Stimulated activated CD8-positive, alpha-beta memory T cell treated with anti-CD3 and anti-CD28 coated beads, Interleukin-2, amount 100 ng/mL, for 1 hour (primary cell): ENCODE results near the gene SLC38A8.
A peak's percentile ranks its signal among the peaks of the same experiment; 100 is the strongest.

ENCODE experiments used
- DNase-seq, 2 donors: peaks; one replicate each; pipeline ENCODE4 v3.0.0-alpha.2; 2020; ENCODE audit warnings: low read depth in 2 of 2

The SLC38A8 gene

GRCh38 chr16:84068783-84069462 lies 26.3 kb upstream of the SLC38A8 start:
- DNase-seq: no peak

GRCh38 chr16:84068041-84068440 lies 25.4 kb upstream of the SLC38A8 start:
- DNase-seq: no peak

- no peak for DNase-seq
Observed at GRCh38 chr16:84067640-84068039, 25.0 kb upstream of the SLC38A8 start.

- no peak for DNase-seq
Observed at GRCh38 chr16:84065536-84066132, 23.0 kb upstream of the SLC38A8 start.

- no peak for DNase-seq
Observed at GRCh38 chr16:84063980-84064379, 21.4 kb upstream of the SLC38A8 start.

GRCh38 chr16:84062734-84063640 lies 20.4 kb upstream of the SLC38A8 start:
- peak; percentile 16 to 30 for DNase-seq

GRCh38 chr16:84061236-84061819 lies 18.7 kb upstream of the SLC38A8 start:
- no peak for DNase-seq

GRCh38 chr16:84059946-84060901 lies 17.6 kb upstream of the SLC38A8 start:
- DNase-seq: no peak

- no peak for DNase-seq
Observed at GRCh38 chr16:84059111-84059510, 16.5 kb upstream of the SLC38A8 start.

GRCh38 chr16:84058664-84059063 lies 16.1 kb upstream of the SLC38A8 start:
- DNase-seq: no peak

GRCh38 chr16:84058211-84058610 lies 15.6 kb upstream of the SLC38A8 start:
- no peak for DNase-seq

GRCh38 chr16:84056933-84057332 lies 14.3 kb upstream of the SLC38A8 start:
- no peak for DNase-seq

- DNase-seq: no peak
Observed at GRCh38 chr16:84055801-84056634, 13.4 kb upstream of the SLC38A8 start.

- no peak for DNase-seq
Observed at GRCh38 chr16:84055366-84055765, 12.8 kb upstream of the SLC38A8 start.

- DNase-seq: no peak
Observed at GRCh38 chr16:84054916-84055315, 12.3 kb upstream of the SLC38A8 start.

GRCh38 chr16:84054271-84054670 lies 11.7 kb upstream of the SLC38A8 start:
- no peak for DNase-seq

- no peak for DNase-seq
Observed at GRCh38 chr16:84053237-84053636, 10.6 kb upstream of the SLC38A8 start.

GRCh38 chr16:84052071-84052622 lies 9.6 kb upstream of the SLC38A8 start:
- DNase-seq: no peak

GRCh38 chr16:84050316-84050715 lies 7.7 kb upstream of the SLC38A8 start:
- DNase-seq: no peak
